Activated T-helper 9 cell treated with anti-CD3 and anti-CD28 coated beads, Interleukin-2, amount 50 U/mL, for 16 hours (primary cell): ENCODE data around the gene PLCL2.

ENCODE experiments used
- DNase-seq: peaks from one replicate; pipeline ENCODE4 v3.0.0-alpha.2; 2020; ENCODE audit warnings: low read depth

Gene PLCL2

DNA sequence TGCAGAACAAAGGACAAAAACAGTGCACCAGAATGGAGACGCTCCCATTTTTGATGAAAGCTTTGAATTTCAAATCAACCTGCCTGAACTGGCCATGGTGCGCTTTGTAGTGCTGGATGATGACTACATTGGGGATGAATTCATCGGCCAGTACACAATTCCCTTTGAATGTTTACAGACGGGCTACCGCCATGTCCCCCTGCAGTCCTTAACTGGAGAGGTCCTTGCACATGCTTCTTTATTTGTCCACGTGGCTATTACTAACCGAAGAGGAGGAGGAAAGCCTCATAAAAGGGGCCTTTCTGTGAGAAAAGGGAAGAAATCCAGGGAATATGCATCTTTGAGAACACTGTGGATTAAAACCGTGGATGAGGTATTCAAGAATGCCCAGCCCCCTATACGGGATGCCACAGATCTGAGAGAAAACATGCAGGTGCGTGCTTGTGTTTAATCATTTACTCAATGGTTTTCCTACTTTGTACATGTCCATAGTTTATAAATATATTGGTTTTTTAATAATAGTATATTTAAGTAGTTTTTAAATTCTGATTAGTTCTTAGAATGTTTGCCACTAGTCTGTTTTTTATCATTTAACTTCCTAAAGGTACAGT, 127.1 kb downstream of the PLCL2 start:
- no peak for DNase-seq

DNA sequence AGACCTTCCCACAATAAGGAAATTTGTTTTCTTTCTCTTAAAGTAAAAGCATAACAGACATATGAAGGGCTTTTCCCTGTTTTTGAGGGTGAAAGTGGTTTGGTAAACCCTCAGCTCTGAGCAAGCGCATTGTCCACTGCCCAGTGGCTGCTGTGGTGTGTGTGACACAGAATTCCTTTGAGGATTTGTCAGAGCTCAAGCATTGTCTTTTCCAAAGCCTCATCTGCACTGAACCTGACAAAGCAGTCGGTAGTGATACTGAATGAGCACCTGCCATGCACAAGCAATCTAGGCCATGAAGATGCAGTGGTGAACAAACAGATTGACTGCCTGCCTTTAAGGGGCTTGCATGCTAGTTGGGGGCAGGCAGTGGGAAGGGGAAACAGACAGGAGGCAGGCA, 128.3 kb downstream of the PLCL2 start:
- DNase-seq: no peak

DNA sequence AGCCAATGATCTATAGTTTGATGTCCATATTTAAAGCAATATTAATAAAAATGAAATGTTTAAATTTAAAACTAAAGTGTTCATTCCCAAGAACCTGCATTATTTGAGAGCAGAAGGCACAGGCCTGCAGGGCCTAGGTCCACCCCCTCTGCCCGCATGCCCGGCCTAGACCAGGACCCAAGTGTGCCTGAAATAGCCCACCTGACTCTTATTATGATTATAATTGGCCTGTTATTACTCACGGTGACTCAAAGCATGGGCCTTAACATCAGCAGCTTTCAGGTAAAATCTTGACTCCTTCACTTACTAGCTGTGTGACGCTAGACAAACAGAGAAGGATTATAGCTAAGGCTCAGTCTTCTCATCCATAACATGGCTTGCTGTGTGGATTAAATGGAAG, 128.8 kb downstream of the PLCL2 start:
- no peak for DNase-seq

DNA sequence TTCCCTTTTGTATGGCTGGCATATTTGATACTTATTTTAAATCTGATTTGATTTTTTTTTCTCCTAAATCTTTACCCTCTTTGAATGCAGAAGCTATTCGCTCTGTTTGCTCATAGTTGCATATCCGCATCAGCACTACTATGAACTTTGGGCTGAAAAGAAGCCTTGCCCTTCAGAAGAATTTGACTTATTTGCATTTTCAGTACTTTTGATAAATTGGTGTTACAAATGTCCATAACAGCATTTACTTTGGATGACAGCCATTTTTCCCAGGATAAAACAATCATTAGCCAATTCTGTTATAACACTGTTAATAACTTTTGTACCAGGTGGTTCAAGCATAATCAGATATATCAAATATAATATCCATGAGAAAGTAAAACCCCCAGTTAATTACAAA, 129.5 kb downstream of the PLCL2 start:
- no peak for DNase-seq

DNA sequence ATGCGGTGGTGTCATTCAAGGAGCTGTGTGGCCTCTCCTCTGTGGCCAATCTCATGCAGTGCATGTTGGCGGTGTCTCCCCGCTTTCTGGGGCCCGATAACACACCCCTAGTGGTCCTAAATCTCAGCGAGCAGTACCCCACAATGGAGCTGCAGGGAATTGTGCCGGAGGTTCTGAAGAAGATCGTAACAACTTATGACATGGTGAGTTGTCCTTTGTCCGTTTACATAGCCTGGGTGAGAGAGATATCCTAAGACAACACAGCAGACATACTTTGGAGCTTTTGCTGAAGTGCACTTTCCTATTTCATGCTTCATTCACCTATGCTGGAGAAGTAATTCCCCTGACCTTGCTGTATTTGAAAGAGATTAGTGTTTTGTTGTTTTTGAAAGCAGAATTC, 130.0 kb downstream of the PLCL2 start:
- DNase-seq: no peak

DNA sequence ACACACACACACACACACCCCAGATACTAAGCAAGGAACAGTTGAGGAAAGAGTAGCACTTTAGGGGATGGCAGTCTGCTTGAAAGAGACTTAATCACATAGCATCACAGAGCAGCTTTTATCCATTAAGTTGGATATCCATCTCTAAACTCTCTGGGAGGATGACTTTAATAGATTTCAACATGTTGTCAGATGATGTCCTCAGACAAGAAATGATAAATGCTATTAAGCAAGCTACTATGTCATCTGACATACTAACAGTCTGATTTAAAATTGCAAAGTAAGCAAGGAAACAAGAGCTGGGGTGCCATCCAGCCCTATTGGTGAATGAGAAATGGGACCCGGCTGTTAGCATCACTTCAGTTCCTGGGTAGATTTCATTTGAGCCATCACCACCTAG, 136.9 kb downstream of the PLCL2 start:
- DNase-seq: no peak

DNA sequence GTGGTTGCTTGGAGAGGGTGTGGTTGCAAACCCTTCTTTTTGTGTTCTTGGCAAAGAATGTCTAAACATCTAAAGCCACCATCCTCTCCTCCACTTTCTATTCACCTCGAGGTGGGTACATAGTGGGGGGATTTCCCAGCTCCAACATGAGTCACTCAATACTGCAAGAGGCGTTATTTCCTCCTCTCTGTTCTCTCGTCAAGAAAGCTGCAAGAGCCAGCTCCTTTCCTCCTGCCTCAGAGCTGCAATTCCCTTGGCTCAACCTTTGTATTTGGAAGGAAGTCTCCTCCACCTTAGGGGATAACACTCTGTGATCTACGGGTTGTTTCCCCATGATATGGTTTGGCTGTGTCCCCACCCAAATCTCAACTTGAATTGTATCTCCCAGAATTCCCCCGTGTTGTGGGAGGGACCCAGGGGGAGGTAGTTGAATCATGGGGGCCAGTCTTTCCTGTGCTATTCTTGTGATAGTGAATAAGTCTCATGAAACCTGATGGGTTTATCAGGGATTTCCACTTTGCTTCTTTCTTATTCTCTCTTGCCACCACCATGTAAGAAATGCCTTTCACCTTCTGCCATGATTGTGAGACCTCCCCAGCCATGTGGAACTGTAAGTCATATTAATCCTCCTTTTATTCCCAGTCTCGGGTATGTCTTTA, 138.4 kb downstream of the PLCL2 start:
- peak; percentile 33 for DNase-seq

DNA sequence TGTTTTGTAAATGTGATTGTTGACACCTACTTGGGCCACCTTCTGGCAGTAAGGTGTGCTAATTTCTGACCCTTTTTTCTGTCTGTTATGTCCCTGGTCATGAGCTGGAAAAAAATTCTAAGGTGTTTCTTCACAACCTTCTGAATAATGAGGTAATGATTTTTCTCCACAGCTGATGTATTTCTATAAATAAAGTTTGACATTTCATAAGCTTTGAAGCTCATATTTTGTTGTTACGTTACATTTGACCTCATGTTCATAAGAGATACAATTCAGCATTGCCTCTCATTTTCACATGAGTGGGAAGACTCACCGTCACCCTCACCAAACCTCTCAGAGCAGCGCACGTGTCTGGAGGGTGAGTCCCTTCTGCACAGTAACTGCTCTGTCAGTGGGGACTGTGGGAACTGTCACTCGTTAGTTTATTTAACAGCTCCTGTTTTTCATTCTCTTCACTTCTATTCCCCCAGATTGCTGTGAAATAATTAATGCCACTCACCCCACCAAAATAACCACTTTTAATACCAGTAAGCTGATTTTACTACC, 140.9 kb downstream of the PLCL2 start:
- DNase-seq: no peak

DNA sequence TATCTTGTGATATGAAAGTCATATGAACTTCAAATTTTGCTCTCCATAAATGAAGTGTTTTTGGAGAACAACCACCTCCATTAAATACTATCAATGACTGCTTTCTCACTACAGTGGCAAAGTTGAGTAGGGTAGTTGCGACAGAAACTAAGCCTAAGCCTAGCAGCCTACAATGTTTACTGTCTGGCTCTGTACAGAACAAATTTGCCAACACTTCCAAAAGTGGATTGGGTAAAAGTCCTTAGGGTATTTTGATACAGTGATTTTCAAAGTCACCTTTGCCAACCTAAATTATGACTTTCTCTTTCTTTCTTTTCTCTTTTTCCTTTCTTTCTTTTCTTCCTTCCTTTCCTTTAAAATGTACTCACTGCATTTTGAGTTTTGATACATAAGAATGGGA, 142.6 kb downstream of the PLCL2 start:
- no peak for DNase-seq

DNA sequence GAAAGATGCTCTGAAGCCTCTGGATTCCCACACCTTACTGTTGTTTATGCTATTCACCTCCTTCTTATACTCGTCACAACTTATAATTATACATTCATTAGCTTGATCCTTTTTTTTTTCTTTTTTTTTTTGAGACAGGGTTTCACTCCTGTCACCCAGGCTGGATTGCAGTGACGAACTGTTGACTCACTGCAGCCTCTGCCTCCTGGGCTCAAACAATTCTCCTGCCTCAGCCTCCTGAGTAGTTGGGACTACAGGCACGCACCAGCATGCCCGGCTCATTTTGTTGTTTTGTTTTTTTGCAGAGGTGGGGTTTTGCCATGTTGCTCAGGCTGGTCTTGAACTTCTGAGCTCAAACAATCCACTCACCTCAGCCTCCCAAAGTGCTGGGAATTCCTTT, 143.6 kb downstream of the PLCL2 start:
- DNase-seq: no peak

DNA sequence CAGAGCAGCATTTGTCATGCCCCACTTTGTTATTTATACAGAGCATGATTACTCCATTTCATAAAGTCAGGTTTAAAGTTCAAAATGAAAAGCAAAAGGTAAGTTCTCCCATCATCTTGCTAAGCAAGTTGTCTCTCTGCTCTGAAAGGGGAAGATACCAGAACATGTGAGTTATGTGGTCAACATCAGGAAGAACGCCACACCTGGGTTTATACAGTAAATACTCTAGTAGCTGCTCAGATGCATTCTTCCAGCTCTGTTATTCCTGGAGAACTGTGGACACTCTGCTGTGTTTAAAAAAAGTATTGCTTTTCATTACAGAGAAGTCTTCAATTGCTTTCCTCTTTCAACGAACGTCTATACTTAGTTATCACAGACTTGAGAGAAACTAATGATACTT, 145.7 kb downstream of the PLCL2 start:
- DNase-seq: no peak

DNA sequence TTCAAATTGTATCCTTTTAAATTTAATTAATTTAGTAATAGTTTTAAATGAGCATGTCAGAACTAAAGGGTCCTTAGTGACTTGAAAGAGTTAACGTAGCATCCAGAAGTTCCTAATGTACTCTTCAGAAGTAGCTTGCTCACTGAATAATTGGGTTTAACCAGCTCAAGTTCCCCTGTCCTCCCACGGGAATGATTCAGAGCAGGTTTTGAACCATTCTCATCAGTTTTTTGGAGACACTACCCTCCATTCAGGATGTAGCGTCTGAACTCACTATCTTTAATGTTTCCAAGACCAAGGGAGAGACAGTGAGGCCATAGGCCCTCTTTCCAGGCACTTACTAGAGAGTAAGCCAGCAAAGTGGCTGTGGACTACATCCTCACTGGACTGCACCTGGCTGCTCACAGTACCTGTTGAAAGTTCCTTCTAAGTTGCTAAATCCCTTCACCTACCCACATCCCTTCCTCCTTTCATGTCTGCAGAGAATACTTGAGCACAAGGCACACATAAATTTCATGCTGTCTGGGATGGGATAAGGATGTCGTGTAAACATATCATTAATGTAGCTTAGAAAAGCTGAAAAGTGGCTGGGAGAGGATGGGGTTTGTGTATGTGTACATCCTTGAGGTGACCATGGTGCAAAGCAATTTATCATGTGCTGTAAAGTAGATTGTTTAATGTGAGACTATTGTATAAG, 146.3 kb downstream of the PLCL2 start:
- no peak for DNase-seq

DNA sequence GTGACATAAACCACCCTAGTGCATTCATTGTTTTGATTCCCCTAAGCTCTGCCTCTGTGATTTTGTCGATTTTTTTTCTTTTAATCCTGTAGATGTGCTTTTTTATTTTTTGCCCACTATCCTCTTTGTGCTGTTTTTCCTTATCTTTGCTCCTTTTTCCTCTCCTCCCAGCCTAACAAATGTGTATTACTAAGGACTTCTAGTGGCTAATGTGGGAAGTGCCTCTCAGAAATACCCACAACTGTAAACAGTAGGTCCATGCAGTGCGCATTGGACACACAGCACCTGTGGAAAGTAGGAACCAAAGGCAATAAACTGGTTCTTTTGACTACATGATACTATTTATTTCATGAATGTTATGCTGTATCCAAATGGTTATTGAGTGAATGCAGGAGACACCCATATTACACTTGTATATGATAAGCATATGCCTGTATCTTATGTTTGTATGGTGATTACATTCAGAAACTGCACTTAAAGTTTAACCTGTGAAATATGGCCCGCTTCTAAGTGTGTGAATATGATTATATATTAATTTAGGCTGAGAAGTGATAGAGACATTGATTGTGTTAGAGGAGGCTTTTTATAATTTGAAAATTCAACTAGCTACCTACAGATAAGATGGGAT, 147.8 kb downstream of the PLCL2 start:
- no peak for DNase-seq

DNA sequence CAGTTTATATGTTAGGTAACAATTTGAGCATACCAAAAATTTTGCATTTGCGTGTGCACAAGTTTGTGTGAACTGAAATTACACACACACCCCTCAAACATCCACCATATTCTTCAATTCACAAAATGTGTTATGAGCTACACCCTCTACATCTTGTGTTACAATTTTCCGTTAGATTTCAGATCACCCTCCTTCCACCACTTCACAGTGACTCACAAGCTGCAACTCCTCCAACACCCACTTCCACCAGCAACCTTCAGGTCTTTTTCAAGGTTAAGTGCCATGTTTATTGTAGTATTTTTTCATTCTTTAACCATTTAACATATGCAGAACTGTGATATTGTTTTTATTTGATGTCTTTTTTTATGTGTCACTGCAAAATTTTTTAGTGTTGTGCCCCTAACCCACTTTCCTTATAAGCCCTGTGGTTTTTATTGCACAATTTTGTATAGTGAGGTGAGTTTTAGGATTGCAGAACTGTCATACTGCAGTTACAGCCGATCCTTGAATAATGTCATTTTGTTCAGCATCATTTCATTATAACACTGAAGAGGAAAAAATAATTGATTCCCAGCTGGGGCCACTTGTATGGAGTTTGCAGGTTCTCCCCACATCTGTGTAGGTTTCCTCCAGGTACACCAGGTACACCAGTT, 148.9 kb downstream of the PLCL2 start:
- DNase-seq: no peak

DNA sequence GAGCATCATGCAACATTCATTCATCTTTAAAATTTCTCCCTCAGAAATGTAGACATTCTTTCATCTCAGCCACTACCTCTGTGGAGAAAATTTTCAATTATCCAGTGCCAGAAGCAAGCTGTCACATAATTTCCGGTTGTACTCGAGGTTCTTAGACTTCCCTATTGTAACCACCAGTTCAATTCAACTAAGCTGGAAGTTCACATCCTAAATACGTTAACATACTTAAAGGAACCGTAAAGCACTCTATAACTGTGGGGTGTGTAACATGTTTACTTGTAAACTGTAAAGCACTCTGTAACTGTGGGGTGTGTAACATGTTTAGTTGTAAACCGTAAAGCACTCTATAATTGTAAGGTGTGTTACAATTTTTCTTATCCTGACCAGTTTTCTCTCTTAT, 150.3 kb downstream of the PLCL2 start:
- no peak for DNase-seq

DNA sequence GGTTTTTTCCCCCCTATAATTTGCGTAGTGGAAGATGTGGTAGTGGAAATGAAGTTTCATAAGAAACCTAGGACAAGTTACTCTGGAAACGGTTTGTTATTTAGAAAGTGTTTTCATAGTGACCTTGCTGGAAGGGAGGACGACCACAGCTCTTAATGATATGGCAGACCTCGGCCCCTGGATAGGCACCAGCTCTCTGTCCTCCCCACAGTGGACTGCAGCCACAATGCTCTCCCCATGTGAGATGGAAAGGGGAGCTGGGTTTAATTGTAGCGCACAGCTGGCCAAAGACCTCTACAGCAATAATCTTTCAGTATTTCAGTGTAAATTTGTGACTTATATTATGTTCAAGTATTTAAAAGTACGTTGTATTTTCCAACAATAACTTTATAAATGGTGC, 151.2 kb downstream of the PLCL2 start:
- no peak for DNase-seq

DNA sequence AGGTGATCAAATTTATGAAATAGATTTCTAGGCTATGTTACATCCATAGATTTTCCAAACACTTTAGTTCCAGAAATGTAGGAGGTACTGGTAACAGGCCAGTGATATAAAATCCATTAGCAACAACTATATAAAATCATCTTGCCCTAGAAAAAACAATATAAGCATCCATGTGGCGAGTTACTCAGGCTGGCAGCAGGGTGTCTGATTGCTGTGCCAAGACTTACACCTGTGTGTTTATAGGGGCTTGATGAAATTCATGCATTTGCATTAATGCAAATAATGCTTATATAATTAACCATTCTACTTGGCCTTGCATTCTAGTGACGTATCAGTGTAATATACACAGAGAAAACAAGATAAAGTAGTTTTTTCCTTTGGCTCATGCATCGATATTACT, 153.4 kb downstream of the PLCL2 start:
- DNase-seq: no peak

DNA sequence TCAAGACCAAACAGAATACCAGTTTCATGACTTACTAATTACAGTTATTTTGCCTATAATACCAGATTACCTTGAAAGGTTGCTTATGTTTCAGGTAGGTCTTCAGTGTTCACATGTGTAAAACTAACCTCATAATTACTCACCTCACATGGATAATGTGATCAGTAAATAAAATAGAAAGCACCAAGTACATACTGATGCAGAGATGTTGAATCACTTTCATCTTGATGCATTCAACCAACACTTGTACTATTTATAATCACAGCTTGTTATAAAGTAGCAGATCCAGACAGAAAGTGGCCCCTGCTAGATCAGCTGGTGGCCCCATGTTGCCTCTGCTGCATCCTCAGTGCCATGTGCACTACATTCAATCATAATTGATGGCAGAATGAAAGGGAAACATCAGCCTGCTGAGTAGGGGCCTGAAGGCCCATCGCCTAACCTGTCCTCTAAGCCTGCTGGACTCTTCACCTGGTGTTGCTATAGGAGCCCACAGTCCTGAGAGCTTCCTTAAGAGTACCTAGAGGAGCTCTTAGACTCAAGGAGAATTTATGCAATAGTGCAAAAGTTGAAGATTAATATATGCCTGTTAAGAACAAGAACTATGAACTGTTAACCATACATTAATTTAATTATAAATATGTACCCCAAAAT, 154.3 kb downstream of the PLCL2 start:
- no peak for DNase-seq

DNA sequence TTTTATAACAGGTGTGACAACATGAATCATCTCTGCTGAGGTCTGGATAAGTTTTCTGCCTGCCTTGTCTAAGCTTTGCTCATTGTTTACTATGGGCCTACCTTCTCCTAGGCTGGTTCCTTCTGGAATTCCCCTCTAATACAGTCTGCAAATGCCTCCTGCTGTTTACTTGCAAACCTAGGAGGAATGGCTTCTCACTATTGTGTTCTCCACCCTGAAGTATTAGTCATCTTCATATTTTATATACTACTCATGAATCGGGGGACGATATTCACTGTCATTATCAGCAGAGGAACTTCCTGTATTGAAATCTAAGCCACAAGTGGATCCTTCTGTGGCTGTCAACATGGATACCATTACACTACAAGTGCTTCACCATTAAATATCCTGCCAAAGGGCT, 154.8 kb downstream of the PLCL2 start:
- no peak for DNase-seq

DNA sequence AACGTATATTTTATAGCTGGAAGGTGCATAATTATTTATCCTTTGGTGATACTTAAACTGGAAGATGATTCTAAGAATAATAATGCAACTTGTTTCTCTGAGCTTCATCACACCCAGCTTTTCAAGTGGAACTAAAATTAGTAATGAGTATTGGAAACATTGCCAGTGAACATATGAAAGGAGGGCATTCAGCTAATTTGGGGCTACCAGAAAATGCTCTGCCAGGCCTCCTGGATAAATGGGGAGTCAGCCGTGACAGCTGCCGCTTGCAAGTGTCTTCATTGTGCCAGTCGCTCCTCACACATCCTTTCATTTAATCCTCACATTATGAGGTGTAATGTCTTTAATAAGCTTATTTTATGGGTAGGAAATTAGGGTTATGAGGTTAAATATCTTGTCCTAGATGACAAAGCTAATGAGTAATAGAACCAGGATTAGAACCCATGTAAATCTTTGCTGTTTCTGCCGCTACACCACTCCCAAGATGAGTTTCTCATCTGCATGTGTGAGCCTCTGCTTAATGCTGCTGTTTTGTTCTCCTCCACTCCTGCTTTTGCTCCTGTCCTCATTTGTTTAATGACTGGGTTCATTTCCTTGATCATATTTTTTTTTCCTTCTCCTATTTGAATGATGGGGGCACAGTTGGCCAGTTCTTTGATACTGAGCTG, 155.7 kb downstream of the PLCL2 start:
- DNase-seq: no peak

DNA sequence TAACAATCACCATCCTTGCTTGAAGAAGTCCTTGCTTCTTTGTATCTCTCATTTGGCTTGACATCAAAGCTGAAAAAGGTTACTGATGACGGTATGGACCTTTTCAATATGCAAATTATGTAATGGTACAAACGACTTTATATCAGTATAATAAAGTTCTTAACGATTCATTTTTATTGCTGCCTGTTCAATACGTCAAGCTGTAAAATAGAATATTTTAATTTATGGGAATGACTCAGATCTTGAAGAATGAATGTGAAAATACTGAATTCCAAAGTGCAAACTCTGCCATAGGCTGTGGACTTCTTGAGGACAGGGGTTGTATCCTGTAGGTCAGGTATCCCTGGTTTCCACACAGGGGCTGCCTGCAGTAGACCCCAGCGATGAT, 156.2 kb downstream of the PLCL2 start:
- DNase-seq: no peak
